ENCODE measurements around the gene RAC3.

The RAC3 gene

GRCh38 chr17:82070611-82071010 lies 39.1 kb downstream of the RAC3 start:
- no peak for DNase-seq (ENCODE audit: low read depth in 1 of 2, low spot score in 1 of 2)

- DNase-seq (ENCODE audit: low read depth in 1 of 2, low spot score in 1 of 2), result no peak
These were observed 41.3 kb downstream of the RAC3 start for GRCh38 chr17:82072827-82073226.

GRCh38 chr17:82073446-82073845 lies 42.0 kb downstream of the RAC3 start:
- no peak for DNase-seq (ENCODE audit: low read depth in 1 of 2, low spot score in 1 of 2)

GRCh38 chr17:82076018-82076784 lies 44.7 kb downstream of the RAC3 start:
- no peak for DNase-seq (ENCODE audit: low read depth in 1 of 2, low spot score in 1 of 2)

- DNase-seq (ENCODE audit: low read depth in 1 of 2, low spot score in 1 of 2), result no peak
These were observed 45.5 kb downstream of the RAC3 start for GRCh38 chr17:82076785-82077591.

- DNase-seq (ENCODE audit: low read depth in 1 of 2, low spot score in 1 of 2), result no peak
These were observed 46.3 kb downstream of the RAC3 start for GRCh38 chr17:82077617-82078358.

- DNase-seq (ENCODE audit: low read depth in 1 of 2, low spot score in 1 of 2), result no peak
These were observed 47.0 kb downstream of the RAC3 start for GRCh38 chr17:82078433-82078832.

- DNase-seq (ENCODE audit: low read depth in 1 of 2, low spot score in 1 of 2), result no peak
These were observed 47.7 kb downstream of the RAC3 start for GRCh38 chr17:82079001-82079677.

GRCh38 chr17:82080048-82080788 lies 48.7 kb downstream of the RAC3 start:
- DNase-seq (ENCODE audit: low read depth in 1 of 2, low spot score in 1 of 2), result no peak

GRCh38 chr17:82080789-82081464 lies 49.4 kb downstream of the RAC3 start:
- DNase-seq (ENCODE audit: low read depth in 1 of 2, low spot score in 1 of 2), result no peak

- no peak for DNase-seq (ENCODE audit: low read depth in 1 of 2, low spot score in 1 of 2)
These were observed 50.1 kb downstream of the RAC3 start for GRCh38 chr17:82081546-82081945.

- DNase-seq (ENCODE audit: low read depth in 1 of 2, low spot score in 1 of 2), result no peak
These were observed 50.5 kb downstream of the RAC3 start for GRCh38 chr17:82081966-82082365.

GRCh38 chr17:82082456-82082855 lies 51.0 kb downstream of the RAC3 start:
- no peak for DNase-seq (ENCODE audit: low read depth in 1 of 2, low spot score in 1 of 2)

GRCh38 chr17:82083009-82083408 lies 51.5 kb downstream of the RAC3 start:
- no peak for DNase-seq (ENCODE audit: low read depth in 1 of 2, low spot score in 1 of 2)
